HG03175 (cell line): Measurements from ENCODE around the gene PRDX6.
"Not testable (repeated sequence)": the region's sequence is repeated elsewhere in the genome, so short reads cannot be mapped to it uniquely, and the experiment has no call there.

Source experiments
- ATAC-seq: cut with Tn5 transposase; IDR thresholded peaks from one replicate; pipeline ENCODE4 v1.9.1; 2021; ENCODE audit warnings: mild to moderate bottlenecking, moderate library complexity; ENCODE audit not compliant: unreplicated experiment

Gene PRDX6

GRCh38 chr1:173495609-173496267 is 18.6 kb downstream of the PRDX6 start:
- no peak for ATAC-seq

DNA sequence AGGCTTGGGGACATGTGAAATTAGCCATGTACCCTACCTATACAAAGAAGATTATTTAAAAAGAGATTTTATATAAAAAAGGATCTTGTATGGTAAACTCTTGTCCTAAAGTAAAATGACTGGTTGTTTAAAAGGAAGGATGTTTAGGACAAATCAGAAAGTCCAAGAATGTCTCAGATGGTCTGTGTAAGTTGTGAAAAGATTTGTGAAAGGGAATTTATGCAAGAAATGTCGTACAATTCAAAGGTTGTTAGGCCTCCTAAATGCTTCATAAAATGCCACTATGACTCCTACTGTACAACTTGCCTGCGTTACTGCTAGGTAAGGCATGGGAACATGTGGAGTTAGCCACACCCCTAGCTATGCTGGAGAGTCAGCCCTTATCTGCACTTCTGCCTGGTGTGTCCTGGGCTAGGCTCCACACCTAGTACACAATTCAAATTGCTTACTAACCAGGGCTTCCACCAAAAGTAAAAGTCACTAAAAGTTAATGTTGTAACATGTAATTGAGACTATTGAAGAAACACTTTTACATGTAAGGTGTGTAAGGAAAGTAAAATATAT is 19.7 kb downstream of the PRDX6 start:
- no peak for ATAC-seq

GRCh38 chr1:173499729-173500128 is 22.6 kb downstream of the PRDX6 start:
- ATAC-seq, result no peak

- no peak for ATAC-seq
Observed at GRCh38 chr1:173502104-173502503, 25.0 kb downstream of the PRDX6 start.

DNA sequence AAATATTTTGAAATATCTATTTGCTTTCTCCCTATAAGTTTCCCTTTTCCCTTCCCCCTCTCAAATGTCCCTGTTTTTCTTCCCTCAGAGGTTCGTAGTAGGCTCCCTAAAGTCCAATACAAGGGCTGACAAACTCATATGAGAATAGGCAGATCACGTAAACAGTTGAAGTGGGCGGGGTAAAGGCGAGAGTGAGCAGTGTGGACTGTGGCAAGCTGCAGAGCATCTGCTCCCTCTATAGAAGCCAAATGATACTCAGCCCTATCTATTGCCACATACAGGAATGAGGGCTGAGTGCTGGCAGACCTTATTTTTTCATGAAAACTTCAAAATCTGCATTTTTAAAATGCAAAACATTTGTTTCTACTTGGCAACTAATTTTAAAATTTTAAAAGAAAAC is 26.3 kb downstream of the PRDX6 start:
- ATAC-seq, result no peak

DNA sequence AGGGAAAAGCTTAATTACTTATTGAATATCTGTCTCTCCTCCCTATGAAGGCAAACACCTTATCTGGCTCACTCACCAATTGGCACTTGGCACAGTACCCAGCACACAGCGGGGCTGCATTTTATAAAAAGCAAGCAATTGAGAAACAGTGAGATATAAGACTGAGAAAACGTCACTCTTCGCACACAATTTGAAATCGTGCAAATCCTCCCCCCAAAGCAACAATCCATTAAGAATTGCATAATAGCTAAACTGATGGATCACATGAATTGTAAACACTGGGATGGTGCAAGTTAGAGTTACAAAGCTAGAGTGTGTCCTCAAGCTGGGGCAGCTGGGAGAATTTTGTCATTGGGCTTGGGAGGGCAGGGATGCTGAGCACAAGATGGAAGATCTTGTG is 27.1 kb downstream of the PRDX6 start:
- no peak for ATAC-seq

DNA sequence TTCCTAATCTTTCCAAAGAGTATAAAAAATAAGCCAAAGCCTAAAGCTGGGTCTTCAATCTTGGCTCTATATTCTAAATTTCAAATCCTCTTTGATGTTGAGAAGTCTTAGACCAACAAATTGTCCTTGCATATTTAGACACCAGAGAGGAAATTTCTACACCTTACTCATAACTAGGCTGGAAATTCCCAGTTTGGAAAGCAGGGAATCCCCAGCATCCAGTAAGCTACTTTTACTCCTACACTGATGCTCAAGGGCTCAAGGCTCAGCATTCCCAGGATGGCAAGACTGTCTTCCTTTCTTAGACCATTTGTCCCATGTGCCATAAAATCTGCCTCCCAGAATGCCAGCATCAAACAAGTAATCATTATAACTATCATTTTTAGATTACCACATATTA is 28.3 kb downstream of the PRDX6 start:
- no peak for ATAC-seq

DNA sequence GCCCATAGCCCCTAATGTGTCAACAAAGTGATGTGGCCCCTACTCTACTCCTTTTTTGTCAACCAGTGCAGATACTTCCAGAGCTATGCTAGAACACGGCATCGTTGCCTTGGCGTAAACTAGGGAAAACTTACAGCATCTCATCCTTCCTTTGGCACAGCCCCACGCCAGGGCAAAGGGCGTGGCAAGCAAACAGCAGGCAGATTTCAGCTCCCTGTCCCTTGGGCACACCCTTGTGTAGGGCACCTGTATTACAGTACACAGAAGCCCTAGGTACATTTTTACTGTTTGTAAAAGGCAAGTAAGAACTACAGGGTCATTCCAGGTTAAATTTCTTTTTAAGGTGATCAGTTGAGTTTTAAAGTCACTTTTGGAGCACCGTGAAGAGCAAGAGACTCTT is 29.3 kb downstream of the PRDX6 start:
- no peak for ATAC-seq

GRCh38 chr1:173507205-173507846 is 30.2 kb downstream of the PRDX6 start:
- no peak for ATAC-seq

- no peak for ATAC-seq
Observed at GRCh38 chr1:173507847-173508209, 30.7 kb downstream of the PRDX6 start.

GRCh38 chr1:173508541-173508940 is 31.4 kb downstream of the PRDX6 start:
- no peak for ATAC-seq

GRCh38 chr1:173509797-173510196 is 32.7 kb downstream of the PRDX6 start:
- no peak for ATAC-seq

DNA sequence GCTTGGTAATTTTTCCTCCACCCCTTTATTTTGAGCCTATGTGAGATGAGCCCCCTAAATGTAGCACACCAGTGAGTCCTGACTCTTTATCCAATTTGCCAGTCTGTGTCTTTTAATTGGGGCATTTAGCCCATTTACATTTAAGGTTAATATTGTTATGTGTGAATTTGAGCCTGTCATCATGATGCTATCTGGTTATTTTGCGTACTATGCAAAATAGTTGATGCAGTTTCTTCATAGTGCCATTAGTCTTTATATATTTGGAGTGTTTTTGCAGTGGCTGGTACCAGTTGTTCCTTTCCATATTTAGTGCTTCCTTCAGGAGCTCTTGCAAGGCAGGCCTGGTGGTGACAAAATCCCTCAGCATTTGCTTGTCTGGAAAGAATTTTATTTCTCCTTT is 37.4 kb downstream of the PRDX6 start:
- not testable (repeated sequence) for ATAC-seq

DNA sequence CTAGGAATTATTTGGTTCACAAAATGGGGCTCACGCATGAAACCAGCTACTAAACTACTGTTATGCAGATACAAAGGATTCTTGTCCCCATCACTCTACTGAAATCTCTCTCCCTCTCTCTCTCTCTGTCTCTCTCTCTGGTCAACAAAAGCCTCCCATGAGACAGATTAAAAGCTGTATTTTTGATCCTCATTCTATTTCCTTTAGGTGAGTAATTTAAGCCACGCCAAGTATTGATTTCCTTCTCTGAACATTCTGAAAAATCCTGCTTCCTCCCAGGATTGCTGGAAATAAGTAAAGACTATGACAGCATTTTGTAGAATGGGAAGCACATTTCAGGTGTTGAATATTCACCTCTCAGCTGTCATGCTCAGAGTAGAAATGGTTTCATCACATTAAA is 43.7 kb downstream of the PRDX6 start:
- ATAC-seq, result no peak

DNA sequence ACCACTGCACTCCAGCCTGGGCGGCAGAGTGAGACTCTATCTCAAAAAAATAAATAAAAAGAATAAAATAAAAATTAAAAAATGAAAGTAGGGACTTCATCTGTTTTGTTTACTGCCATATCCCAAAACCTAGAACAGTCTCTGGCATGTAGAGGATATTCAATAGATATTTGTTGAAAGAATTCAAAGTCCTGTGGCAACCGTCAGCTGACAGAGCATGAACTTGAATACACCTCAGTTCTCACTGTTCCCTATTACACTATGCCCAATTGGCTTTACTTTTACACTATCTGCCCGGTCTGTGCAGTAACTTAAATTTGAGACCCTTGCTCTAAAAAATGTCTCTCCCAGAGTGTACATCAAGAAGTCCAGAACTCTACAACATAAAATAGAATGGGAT is 46.2 kb downstream of the PRDX6 start:
- no peak for ATAC-seq

GRCh38 chr1:173525926-173526325 is 48.8 kb downstream of the PRDX6 start:
- ATAC-seq, result no peak

GRCh38 chr1:173527151-173527826 is 50.2 kb downstream of the PRDX6 start:
- no peak for ATAC-seq

GRCh38 chr1:173529106-173529505 is 52.0 kb downstream of the PRDX6 start:
- ATAC-seq, result no peak

DNA sequence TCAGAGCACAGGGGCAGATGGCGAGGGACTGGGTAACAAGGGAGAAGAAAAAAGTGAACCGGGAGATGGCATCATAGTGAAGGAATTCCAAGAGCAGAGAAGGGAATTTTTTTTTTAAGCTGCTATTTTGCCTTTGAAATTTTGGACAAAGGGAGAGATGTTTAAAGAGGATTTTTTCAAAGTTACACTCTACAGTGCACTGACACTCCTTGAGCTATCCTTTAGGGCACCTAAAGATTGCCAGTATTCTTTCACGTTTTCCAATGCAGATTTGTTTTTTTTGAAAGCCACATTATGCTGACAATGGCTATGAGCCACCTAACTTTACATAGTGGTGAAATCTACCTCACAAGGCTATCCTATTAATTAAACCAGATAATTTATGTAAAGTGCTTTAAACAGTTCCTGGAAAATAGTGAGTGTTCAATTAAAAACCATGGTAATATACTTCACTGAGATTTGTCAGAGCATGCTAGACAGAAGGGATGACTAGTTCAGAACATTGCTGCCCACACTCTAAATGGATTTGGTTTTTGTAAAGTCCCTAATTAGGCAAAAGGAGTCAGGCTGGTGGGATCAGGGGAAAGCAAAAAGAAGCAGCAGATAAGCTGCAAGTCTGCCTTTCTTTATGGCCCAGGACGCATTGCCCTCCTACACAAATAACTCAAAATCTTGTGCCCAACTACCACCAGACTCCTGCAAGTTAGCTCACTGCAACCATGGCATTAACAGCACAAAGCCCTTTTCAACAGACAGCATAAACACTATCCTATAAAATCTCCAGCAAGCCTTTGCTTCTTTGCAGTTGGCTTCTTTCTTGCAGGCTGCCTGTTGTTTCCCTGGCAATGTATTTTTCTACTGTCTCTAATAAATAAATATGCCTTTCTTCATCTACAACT is 53.9 kb downstream of the PRDX6 start:
- no peak for ATAC-seq

DNA sequence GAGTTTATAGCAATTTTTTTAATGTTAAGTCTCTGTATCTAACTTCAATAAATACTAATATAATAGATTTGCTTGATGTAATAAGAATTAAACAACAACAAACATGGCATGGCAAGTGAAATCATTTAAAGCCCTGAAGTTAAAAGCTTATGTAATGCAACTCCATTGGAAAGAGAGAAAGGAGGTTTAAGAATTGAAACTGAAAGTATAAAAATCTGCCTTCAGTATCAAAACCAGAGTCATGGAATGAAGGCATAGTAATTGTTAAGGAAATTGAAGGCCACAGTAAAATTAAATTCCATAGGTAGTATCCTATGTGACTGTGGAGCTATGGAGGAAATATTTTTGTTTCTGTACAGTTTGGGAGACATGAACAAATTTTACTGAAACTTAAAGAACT is 55.1 kb downstream of the PRDX6 start:
- ATAC-seq, result no peak

DNA sequence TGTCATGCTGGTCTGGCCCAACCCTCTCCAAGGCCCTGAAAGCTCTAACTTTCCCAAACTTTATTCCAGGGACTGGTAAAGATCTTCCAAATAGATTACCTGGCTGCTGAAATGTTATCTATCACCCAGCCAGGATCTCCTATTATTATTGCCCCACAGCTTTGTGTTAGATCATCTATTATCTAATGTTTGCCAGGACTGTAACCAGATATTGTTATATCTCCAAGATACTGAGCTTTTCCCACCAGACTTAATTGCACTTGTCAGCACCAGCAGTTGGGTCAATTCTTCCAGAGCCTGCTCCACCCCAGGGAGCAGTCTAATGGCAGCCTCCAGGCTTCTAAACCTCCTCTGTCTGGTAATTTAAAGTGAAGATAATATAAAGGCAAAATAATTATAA is 59.1 kb downstream of the PRDX6 start:
- no peak for ATAC-seq
